Measurements from ENCODE around the gene ZFPL1.

Gene ZFPL1

DNA sequence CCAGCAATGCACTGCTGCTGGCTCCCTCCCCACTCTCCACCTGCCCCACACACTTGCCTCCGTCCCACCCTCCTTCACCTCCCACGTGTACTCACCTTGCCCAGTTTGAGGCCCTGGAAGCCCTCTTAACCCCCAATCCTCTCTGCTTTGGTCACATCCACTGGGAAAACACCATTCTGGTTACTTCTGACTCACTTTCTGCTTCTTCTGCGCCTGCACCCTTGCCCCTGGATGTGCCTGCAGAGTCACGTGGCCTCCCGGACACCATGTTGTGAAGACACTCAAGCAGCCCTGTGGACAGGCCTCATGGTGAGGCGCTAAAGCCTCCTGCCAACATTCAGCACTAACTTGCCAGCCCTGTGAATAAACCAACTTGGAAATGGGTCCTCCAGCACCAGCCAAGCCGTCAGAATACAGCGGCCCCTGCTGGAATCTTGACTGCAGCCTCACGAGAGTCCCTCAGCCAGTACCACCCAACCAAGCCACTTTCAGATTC, 23.1 kb upstream of the ZFPL1 start:
- DNase-seq = no peak

DNA sequence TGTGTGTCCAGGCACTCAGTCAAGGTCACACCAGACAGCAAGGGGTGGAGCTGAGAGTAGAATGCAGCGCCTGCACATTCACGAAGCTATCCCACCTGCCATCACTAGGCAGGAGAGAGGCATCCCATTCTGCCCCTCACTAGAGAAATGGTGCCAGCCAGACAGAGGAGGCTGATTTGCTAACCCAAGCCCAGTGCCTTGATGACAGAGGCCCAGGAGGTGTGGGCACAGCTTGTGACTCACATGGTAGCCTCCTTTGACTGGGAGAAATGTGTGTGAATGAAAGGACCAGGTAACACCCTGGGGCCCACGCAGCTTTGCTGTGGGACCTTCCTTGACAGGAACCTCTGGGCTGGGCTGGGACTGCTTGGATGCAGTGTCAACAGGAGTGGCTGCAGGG, 20.5 kb upstream of the ZFPL1 start:
- no peak for DNase-seq

DNA sequence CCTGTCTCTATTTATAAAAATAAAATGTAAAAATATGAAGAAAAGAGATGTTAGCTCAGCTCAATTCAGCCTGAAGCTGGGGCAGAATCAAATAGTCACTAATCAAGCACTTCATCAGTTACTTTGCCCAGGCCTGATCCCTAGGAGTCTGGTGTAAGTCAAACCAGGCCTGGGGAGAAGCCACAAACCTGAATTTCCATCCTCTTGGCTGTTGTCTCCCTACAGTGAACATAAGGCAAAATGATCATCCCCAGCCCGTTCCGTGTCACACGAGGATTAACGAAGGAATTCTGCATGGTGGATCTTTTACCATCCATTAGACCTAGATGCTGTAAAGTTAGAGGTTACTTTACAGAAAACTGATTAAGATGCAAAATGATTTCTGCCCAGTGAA, 19.2 kb upstream of the ZFPL1 start:
- no peak for DNase-seq

DNA sequence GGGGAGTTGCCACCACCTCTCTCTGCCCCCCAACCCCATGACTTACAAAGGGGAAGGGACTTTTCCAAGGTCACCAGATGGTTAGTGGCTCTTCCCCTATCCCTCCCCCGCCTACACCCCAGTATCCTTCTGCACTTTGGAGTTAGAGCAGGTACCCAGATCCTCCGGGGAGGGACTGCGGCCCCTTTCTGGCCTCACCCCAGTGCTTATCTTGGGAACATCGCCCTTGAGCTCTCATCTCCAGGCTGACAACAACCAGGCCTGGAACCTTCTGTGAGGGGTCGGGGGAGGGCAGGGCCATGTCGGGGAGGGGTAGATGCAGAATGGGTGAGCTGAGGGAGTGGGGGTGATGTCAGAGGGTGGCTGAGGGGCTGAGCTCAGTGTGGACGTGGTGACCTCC, 18.2 kb upstream of the ZFPL1 start:
- no peak for DNase-seq

DNA sequence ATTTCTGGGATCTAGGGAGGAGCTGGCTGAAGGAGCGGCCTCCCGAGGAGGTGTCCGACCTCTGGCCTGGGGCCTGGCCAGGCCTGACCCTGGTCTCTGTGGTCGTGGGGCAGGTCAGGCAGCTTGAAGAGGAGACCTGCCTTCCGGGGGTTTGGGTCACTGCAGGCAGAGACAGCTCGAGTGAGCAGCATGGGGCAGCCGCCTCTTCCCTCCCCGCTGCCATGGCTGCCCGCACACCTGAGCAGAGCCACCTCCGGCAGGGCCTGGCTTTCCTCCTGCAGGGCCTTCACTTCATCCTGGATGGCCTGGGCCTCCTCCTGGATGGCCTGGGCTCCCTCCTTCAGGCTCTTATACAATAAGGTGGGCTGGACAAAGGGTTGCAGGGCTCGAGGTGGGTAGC, 17.7 kb upstream of the ZFPL1 start:
- no peak for DNase-seq

DNA sequence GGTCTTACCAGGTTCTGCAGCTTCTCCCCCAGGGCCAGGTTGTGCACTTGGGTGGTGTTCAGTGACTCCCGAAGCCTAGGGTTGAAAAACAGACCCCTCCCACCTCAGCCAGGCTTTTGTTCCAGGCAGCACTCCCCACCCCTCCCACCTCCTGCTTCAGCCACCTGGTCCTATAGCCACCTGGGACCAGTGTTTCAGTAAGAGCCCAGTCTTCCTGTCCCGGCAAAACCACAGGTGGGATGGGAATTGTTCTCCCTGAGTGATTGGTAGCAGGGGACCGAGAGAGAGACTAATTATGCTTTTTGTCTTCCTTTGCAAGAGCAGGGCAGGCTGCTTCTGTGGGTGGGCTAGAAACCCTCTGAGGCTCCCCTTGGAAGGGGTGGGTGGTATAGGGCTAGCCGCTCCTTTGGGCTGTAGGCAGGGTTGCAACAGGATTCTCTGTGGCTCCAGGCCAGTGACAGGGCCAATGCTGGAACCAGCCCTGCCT, 17.2 kb upstream of the ZFPL1 start:
- DNase-seq = no peak

DNA sequence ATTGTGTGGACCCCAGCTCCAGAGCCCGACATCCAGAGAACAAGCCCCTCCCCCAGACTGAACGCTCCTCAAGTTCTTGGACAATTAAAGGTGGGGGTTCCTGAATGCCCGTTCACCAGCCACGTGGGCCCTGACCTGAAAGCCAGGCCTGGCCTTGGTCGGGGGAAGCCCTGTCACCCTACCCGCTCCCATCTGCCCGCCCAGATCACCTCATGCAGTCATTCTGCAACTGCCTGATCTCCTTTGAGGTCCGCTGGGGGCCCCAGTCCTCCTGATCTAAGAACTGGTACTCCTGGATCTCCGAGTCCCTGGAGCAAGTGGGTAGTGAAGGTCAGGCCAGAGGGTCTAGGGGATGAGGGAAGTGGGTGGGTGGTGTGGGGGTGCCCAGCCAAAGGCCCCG, 16.6 kb upstream of the ZFPL1 start:
- DNase-seq = no peak

DNA sequence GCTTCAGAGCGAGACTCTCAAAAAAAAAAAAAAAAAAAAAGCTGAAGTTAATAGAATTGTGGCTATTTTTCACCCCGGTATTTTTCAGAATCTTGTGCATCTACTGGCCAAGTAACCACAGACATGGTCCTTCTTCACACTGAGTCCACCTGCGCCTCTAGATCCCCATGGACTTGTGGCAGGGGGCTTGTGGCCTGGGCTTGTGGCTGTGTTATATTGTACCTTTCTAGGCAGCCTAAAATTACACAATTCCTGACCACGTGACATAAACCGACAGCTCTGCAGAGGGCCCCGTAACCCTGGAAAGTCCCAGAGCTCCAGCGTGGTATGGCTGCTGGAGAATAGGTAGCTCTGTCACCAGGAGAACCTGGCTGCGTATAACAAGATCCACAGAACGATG, 14.8 kb upstream of the ZFPL1 start:
- DNase-seq = no peak

DNA sequence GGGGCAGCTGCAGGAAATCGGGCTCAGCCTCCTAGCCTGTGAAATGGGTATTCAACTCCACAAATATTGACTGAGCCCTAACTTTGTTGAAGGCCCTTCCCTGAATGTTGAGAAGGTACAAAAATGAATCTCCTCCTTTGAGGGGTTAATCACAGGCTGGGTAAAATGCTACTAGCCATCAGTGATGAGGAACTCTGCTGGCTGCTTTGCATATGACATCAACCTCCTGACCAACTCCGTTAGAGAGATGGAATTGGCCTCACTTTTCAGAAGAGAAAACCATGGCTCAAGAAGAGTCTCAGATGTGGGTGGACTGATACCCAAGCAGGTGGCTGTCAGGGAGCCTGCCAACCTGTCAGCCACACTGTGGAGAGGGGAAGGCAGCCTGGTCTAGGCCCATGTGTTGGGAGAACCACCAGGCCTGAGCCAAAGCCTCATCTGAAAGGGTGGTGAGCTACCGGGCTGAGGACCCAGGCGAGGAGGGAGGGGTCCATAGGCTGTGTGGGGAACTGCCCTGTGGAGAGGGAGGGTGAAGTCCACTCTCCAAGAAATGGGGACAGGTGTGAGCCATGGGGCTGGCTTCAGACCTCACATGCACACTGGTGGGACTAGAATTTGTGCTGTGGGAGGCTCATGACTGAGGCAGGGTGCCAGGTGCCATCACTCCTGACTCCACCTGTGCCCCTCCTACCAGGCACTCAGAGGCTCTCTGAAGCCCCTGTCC, 12.0 kb upstream of the ZFPL1 start:
- no peak for DNase-seq

DNA sequence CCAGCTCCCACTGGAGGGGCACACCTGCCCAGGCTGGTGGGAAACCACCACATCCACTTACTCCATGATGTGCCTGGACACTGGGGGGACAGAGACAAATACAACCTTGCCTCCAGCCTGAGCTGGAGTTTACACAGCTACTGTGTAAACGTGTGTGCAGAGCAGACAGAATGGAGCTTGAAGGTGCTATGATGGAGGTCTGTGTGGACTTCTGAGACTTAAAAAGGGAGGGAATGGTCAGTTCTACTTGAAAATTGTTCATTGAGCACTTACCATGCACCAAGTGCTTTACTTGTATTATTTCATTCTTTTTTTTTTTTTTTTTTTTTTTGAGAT, 11.4 kb upstream of the ZFPL1 start:
- DNase-seq = no peak

DNA sequence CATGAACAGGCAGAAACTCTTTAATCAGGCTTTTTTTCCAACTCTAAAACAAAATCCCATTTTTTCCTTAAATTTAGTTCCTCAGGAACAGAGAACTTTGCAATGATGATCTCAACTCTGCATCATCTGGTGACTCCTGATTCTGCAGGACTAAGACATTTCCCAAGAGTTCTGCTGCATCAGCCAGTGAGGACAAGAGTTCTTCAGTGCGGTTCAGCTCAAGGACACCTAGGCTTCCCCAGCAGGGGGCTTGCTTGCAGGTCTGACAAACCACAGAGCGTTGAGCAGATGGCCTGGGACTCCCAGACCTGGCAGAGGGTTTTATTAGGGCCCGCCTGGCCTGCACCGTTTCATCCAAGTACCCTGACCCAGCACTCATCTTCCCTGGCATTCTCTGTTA, 6.6 kb upstream of the ZFPL1 start:
- DNase-seq = no peak

DNA sequence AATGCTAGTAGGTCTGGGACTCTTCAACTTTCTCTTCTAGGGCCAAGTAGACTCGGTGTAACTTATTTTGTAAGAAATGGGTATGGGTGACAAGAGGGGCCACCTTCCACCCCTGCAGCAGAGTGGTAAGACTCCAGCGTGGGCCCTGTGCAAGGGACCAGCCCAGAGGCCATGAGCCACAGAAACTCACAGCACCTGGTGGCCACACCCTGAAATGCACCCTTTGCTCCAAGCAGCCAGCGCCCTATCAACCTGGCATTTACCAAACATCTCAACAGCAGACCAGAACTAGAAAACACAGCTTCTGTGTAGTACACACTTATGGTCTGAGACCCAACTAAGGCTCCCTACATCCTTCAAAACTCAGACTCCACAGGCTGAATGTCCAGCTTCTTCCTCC, 5.9 kb upstream of the ZFPL1 start:
- DNase-seq = peak; percentile 89

DNA sequence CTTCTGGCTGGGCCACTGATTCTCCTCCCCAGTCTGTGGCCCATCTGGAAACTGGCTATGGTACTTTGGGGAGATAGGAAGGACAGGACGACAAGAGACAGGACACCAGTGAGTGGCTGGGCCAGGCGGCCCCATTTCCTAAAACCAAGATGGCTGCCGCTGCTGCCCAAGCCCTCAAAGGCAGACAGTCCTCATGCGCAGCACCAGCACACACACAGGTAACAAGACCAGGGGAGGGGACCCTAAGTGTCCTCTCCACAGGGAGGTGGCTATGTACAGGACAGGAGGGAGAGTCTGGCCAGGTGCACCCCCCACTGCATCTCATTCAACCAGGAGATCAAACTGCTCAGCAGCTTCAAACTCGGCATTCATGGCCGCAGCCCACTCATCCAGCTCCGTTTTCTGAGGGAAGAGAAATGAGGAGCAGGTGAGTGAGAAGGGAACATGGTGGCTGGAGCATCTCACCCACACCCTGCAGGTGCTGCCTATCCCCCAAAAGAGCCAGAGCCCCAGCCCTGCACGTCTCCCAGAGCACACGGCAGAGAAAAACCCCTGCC, 5.2 kb upstream of the ZFPL1 start:
- no peak for DNase-seq

DNA sequence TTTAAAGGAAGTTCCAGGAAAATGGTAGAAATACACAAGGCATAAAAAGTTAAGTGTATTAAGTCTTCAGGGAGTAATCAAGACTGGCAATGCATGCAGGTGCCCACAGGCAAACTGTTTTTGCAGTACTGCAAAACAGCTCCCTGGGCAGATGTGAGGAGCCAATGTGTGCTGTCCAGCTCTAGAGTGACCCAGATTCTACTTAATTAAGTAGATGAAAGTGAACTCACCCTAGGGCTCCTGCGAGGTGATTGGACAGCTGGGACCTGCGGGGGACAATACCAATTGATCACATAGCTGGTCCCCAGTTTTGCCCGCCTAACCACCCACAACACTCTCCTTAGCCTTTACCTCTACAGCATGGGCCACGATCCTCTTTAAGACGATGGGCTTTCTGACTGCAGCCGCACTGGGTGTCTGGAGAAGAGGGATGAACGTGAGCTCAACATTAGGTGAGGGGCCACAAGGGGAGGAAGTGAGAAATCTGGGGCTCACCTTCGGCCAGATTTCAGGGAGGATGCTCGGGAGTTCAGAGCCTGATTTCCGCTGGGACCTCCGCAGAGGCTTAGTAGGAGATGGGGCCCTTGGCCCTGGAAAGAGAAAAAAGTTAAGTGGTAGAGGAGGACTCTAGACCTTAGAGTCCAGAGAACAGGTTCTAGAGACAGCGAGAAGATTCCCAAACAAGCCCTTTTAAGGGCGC, 738 bp upstream of the ZFPL1 start:
- no peak for DNase-seq

DNA sequence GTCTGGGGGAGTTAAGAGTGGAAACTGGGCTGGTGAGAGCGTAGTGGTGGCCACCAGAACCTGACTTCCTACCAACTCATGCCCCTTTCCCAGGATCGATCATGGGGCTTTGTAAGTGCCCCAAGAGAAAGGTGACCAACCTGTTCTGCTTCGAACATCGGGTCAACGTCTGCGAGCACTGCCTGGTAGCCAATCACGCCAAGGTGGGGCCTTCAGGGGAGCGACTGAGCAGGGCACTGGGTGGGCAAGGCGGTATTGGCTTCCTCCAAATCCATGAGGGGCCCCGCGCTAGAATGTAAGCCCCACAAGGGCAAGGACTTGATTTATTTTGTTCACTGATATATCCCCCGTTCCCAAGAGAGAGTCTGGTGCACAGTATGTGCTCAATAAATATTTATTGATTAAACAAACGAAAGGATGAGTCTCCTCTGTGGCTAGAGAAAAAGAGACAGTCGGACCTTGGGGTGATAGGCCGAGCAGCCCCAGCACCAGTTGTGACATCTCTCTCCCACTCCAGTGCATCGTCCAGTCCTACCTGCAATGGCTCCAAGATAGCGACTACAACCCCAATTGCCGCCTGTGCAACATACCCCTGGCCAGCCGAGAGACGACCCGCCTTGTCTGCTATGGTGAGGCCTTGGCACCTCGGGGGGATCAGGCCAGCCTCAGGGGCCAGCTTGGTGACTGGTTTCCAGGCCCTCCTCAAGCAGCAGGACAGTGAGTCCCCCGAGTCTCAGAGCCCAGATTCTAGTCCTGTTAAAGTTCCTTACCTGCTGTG, 765 bp downstream of the ZFPL1 start:
- no peak for DNase-seq

DNA sequence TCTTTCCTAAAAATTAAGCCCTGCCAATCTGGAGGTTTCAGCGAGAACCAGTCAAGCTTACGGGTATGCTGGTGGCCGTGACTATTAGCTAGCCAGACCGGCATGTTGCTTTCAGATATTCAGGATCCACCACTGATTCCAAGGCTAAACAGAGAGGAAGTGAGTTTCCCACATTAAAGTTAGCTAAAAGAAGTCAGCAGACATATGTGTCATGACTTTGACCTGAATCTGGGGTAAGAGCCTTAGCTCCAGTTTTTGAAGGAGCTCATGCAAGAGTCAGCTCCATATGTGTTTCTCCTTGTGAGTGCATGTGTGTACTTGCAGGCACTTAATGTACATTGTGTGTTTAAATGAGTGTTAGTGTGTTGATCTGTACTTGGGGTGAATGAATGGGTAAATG, 1.4 kb downstream of the ZFPL1 start:
- no peak for DNase-seq

DNA sequence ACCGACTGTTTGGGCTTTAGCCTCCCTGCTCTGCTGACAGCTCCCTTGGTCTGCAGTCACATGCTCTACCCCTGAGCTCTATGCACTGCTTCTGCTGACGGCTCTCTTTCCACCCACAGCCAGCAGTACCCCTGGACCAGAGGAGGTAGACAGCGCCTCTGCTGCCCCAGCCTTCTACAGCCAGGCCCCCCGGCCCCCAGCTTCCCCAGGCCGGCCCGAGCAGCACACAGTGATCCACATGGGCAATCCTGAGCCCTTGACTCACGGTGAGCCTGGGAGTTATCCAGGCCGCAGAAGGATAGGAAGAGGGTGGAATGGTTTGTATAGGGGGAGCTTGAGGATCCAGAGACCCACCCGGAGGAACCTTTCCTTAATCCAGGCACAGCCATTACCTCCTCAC, 2.8 kb downstream of the ZFPL1 start:
- no peak for DNase-seq

DNA sequence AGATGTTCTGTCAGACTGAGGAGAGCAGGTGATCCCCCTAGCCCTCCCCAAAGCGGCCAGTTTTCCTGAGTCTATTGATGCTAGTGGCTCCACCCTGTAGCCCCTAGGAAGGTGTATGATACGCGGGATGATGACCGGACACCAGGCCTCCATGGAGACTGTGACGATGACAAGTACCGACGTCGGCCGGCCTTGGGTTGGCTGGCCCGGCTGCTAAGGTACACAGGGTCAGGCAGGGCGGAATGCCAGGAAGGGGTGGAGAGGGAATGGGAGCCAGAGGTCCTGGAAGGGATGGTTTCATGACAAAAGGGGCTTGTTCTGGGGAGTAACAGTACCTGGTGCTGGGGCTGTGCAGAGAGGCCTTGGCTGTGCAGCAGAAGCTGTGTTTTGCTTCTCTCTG, 3.2 kb downstream of the ZFPL1 start:
- no peak for DNase-seq

DNA sequence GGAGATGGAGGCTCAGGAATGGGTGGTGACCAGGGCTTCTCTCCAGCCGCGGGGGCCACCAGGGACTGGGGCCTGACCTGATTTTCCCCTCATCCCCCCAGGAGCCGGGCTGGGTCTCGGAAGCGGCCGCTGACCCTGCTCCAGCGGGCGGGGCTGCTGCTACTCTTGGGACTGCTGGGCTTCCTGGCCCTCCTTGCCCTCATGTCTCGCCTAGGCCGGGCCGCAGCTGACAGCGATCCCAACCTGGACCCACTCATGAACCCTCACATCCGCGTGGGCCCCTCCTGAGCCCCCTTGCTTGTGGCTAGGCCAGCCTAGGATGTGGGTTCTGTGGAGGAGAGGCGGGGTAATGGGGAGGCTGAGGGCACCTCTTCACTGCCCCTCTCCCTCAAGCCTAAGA, 3.8 kb downstream of the ZFPL1 start:
- no peak for DNase-seq

DNA sequence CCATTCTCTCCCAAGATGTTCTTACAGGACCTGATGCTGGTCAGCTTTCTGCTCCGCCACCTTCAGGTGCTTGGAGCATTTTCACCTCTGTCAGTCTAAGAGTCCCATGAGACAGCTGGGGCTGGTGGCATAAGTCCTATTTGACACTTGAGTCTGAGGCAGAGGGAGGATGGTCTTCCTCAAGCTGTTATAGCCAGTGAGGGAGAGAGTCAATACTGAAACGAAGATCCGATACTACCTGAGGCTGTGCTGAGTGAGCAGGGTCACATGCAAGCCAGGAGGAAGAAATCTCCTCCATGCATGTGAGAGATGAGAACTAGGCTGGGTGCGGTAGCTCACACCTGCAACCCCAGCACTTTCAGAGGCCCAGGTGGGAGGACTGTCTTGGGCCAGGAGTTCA, 5.6 kb downstream of the ZFPL1 start:
- DNase-seq = no peak

DNA sequence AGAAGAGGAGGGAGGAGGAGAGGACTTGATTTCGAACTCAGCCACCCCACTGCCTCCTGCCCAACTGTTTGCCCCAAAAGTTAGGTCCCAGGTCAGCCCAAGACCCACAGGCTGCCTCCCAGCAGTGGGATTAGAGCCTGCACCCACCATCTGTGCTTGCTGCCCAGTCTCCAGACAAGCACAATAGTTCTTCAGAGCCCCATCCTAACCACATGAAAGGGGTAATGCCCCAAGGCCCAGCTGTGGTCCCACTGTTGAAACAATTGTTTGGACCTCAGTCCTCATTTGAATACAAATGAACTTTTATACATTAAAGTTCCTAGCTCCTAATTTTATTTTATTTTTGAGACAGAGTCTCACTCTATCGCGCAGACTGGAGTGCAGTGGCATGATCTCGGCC, 6.6 kb downstream of the ZFPL1 start:
- no peak for DNase-seq

DNA sequence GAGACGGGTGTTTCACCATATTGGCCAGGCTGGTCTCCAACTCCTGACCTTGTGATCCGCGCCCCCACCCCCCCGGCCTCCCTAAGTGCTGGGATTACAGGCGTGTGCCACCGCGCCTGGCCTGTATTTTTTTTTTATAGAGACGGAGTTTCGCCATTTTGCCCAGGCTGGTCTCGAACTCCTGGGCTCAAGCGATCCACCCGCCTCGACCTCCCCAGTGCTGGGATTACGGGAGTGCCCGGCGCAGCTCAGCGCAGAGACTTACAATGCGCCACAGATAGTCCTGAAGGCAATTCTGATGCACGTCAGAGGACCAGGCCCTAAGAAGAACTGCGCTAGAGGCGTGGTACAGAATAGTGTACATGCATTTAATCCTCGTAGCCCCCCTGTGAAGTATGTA, 11.4 kb downstream of the ZFPL1 start:
- no peak for DNase-seq

DNA sequence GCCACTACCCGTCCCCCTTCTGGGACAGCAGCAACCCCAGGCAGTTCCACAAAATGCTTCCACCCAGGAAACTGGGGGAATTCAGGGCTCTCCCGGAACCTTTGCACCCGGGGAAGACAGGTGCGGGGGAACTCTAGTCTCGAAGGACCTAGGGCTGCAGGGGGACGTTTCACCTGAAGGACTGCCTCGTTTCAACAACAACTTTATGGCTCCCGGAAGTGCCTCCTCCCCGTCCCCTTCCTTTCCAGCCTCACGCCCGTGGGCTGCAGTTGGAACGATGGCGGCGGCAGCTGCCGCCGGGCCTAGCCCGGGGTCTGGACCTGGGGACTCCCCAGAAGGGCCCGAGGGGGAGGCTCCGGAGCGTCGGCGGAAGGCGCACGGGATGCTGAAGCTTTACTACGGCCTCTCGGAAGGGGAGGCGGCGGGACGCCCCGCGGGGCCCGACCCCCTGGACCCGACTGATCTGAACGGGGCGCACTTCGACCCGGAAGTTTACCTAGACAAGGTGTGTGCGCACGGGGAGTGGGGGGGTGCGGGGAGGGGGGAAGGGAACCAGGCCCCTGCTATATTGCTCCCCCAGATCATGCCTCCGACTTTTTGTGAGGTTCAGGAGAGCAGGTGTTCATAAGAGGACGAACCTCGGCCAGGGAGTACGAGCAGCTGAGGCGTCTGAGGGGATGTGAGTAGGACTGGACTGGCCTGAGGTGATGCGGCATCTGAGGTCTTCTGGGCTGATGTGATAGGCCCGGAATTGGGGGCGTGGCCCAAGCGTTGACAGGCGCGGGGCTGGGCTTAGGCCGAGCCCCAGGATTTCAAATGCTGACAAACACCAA, 12.2 kb downstream of the ZFPL1 start, which contains the start of gene VPS51:
Gene VPS51, plus strand, starts transcription at position 241 of the 833 bp plus-strand sequence. Its CDS starts 37 bp downstream, at position 278.
- DNase-seq = peak; percentile 94
